Lower leg skin (tissue), 4 donors: Measurements from ENCODE around the gene SPATA21. TPM values are rescaled to one million over a fixed set of nuclear protein-coding genes. Genes with fewer than 3 reads are reported as not detected.

Experiments
- DNase-seq, 2 donors: peaks; one replicate each; pipeline ENCODE4 v3.0.0-alpha.2; 2019; ENCODE audit warnings: low spot score in 2 of 2
- H3K4me3 ChIP-seq: fragments of 200-600 bp; sonication (generic); 2 replicates; pipeline ENCODE4 v1.5.1; 2017; ENCODE audit warnings: mild to moderate bottlenecking, low read depth; ENCODE audit not compliant: poor library complexity, severe bottlenecking
- CTCF ChIP-seq, 3 donors: fragments of 450-650 bp; IDR thresholded peaks; one replicate each; pipeline ENCODE4 v1.5.1; 2016; ENCODE audit warnings: antibody characterized with exemption in 3 of 3, mild to moderate bottlenecking in 3 of 3, moderate library complexity in 2 of 3
- POLR2A ChIP-seq, 2 donors: fragments of 450-650 bp; IDR thresholded peaks; one replicate each; pipeline ENCODE4 v1.6.1; 2016 to 2017; ENCODE audit warnings: antibody characterized with exemption in 2 of 2, mild to moderate bottlenecking in 1 of 2, moderate library complexity in 1 of 2
- WGBS, 2 donors: methylation state at CpG; one replicate each; pipeline ENCODE4 v1.1.5; 2018; 5-methylcytosine and 5-hydroxymethylcytosine counted together
- intact Hi-C: fragments of 100-400 bp; cut with DNase I; formaldehyde crosslinking; loops from one replicate; pipeline ENCODE4 v1.15.0; 2023; ENCODE audit warnings: low total_unique reads
- total RNA-seq, 4 donors: library from RNA; depleted of rRNA; stranded (reverse); fragments of >200 nt; gene quantifications; one replicate each; pipeline ENCODE4 v1.1.0, GENCODE V29; 2016

Gene SPATA21
- total RNA-seq, 4 donors from 2014 or later, result not detected

- DNase-seq, result no peak
- WGBS, 2 donors, result 89 to 90% methylated on average over 7 of the region's 7 CpGs
- intact Hi-C loops, result loop anchor here (2.0 kb wide), 1 partner anchor 14 kb away; no protein-coding TSS in a partner anchor
- TF ChIP-seq POLR2A (IDR thresholded peaks at IDR 0.05) (no peak), CTCF (IDR thresholded peaks at IDR 0.05) (no peak)
- no peak overlapping the region for H3K4me3 ChIP-seq
Observed at GRCh38 chr1:16418823-16419425, 18.3 kb downstream of the SPATA21 start.

GRCh38 chr1:16413191-16413590, 24.0 kb downstream of the SPATA21 start:
- TF ChIP-seq POLR2A (IDR thresholded peaks at IDR 0.05) (no peak), CTCF (IDR thresholded peaks at IDR 0.05) (no peak)
- intact Hi-C loops, result no loop called here
- no peak overlapping the region for H3K4me3 ChIP-seq
- 82 to 90% methylated on average over 3 of the region's 3 CpGs for WGBS, 2 donors
- DNase-seq, result no peak

- no peak overlapping the region for H3K4me3 ChIP-seq
- intact Hi-C loops, result no loop called here
- WGBS, 2 donors, result 92 to 96% methylated on average over 5 of the region's 5 CpGs
- TF ChIP-seq CTCF (IDR thresholded peaks at IDR 0.05) (no peak), POLR2A (IDR thresholded peaks at IDR 0.05) (no peak)
- DNase-seq, result no peak
Observed at GRCh38 chr1:16410803-16411202, 26.4 kb downstream of the SPATA21 start.

GRCh38 chr1:16409536-16410152, 27.6 kb downstream of the SPATA21 start:
- H3K4me3 ChIP-seq, result no peak overlapping the region
- intact Hi-C loops, result no loop called here
- DNase-seq, result no peak
- TF ChIP-seq CTCF (IDR thresholded peaks at IDR 0.05) (no peak), POLR2A (IDR thresholded peaks at IDR 0.05) (no peak)
- 84 to 85% methylated on average over 19 to 20 of the region's 25 CpGs for WGBS, 2 donors

- WGBS, 2 donors, result 68 to 78% methylated on average over 9 of the region's 9 CpGs
- H3K4me3 ChIP-seq, result no peak overlapping the region
- no peak for DNase-seq
- TF ChIP-seq POLR2A (IDR thresholded peaks at IDR 0.05) (no peak), CTCF (IDR thresholded peaks at IDR 0.05) (no peak)
- intact Hi-C loops, result no loop called here
Observed at GRCh38 chr1:16406868-16407267, 30.4 kb downstream of the SPATA21 start.
